GM19463 (cell line): ENCODE measurements around the gene HCFC1R1.

Experiments used
- ATAC-seq: cut with Tn5 transposase; IDR thresholded peaks from one replicate; pipeline ENCODE4 v1.9.1; 2021; ENCODE audit warnings: mild to moderate bottlenecking, moderate library complexity; ENCODE audit not compliant: unreplicated experiment

HCFC1R1 gene

DNA sequence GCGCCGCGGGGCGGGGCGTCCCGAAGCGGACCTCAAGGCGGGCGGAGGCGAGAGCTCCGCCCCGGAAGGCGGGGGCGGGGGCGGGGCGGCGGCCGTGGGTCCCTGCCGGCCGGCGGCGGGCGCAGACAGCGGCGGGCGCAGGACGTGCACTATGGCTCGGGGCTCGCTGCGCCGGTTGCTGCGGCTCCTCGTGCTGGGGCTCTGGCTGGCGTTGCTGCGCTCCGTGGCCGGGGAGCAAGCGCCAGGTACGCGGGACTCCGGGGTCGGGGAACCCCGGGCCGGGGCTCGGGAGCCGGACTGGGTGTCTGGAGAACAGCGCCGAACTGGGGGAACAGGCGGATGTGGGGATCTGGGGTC is 3.5 kb downstream of the HCFC1R1 start, which contains the start of gene TNFRSF12A:
TSS of gene TNFRSF12A (plus strand) at position 122 of the 357 bp plus-strand sequence. CDS start at position 152, 30 bp downstream.
- no peak for ATAC-seq

- no peak for ATAC-seq
Observed at GRCh38 chr16:3019594-3020246, 4.0 kb downstream of the HCFC1R1 start.

DNA sequence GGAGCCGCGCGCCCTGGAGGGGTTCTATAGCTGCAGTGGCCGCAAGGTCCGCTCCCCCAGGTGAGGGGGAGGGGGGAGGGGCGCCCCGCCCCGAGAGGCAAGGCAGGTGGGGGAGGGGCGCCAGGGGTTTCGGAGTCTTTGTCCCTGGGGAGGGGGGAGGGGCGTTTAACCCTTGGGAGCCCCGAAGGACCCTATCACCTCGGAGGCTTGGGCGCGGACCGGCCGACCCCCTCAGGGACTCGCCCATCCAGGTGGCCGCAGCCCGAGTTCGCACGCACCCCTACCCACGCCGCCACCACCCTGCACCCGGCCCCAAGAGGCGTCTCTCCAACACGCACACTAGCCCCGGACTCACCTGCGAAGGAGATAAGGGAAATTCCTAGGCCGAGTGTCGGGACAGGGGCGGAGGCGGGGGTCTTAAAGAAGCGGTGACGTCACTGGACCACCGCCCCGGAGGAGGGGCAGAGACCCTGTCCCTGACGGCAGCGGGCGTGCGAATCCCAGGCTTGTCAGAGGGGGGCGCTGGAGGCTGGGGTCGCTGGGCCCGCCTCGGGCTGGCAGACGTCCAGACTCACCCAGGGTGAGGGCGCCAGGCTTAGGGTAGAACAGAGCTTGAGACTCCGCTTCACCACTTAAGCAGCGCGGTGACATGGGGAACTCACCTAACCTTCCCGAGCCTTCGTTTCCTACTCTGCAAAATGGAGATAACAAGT is 5.8 kb downstream of the HCFC1R1 start, which contains the start of gene CLDN6:
TSS of gene CLDN6 (minus strand) at position 390 of the 713 bp plus-strand sequence. CDS start 2,162 bp downstream, outside the sequence.
- ATAC-seq, result no peak

GRCh38 chr16:3017344-3017743 is 6.4 kb downstream of the HCFC1R1 start:
- ATAC-seq, result no peak

DNA sequence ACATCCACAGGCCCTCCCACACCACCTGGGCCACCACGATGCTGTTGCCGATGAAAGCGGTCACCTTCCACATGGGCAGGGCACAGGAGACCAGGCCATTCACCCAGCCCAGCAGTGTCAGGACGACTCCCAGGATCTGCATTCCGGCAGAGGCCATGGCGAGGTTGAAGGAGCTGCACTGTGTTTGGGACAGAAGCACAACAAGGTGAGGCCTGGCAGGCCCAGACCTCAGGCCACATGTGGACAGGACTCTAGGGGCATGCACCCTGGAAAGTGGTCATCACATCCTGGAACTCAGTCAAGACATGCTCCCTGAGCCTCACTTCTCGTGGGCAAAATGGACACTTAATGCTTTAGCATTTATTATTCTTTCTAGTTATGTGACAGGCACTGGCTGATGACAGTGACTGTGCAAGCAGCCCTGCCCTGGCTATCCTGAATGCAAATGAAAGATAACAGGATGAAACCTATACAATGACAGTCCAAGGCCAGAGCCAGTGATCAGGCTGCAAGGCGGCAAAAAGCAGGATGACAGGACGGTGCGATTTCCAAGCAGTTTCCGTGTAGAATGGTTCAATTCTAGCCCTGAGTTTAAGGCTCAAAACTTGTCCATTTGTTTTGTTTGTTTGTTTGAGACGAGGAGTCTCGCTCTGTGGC is 7.7 kb downstream of the HCFC1R1 start:
- ATAC-seq, result no peak

GRCh38 chr16:3014971-3015370 is 8.8 kb downstream of the HCFC1R1 start:
- ATAC-seq, result no peak

- ATAC-seq, result no peak
Observed at GRCh38 chr16:3013998-3014690, 9.6 kb downstream of the HCFC1R1 start.

DNA sequence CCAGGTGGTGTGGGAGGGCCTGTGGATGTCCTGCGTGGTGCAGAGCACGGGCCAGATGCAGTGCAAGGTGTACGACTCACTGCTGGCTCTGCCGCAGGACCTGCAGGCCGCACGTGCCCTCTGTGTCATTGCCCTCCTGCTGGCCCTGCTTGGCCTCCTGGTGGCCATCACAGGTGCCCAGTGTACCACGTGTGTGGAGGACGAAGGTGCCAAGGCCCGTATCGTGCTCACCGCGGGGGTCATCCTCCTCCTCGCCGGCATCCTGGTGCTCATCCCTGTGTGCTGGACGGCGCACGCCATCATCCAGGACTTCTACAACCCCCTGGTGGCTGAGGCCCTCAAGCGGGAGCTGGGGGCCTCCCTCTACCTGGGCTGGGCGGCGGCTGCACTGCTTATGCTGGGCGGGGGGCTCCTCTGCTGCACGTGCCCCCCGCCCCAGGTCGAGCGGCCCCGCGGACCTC is 10.2 kb downstream of the HCFC1R1 start:
- ATAC-seq, result no peak

- no peak for ATAC-seq
Observed at GRCh38 chr16:3012828-3013420, 10.8 kb downstream of the HCFC1R1 start, which contains the start of gene CLDN9. Gene CLDN9, plus strand, starts transcription at chr16:3012923. Its CDS starts 440 bp downstream, at chr16:3013363.

GRCh38 chr16:3012246-3012645 is 11.5 kb downstream of the HCFC1R1 start:
- no peak for ATAC-seq

DNA sequence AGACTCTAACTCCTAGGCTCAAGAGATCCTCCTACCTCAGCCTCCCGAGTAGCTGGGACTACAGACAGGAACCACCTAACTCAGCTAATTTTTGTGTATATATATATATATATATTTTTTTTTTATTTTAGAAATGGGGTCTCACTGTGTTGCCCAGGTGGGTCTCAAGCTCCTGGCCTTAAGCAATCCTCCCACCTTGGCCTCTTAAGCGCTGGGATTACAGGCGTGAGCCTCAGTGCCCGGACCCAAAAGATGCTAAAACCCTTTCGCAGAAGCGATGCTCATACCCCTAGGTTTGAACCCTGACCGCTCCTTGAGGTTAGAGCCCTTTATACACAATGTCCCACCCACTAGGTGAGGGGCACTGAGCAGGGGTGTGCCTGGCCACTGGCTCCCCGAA is 13.2 kb downstream of the HCFC1R1 start:
- ATAC-seq, result no peak

DNA sequence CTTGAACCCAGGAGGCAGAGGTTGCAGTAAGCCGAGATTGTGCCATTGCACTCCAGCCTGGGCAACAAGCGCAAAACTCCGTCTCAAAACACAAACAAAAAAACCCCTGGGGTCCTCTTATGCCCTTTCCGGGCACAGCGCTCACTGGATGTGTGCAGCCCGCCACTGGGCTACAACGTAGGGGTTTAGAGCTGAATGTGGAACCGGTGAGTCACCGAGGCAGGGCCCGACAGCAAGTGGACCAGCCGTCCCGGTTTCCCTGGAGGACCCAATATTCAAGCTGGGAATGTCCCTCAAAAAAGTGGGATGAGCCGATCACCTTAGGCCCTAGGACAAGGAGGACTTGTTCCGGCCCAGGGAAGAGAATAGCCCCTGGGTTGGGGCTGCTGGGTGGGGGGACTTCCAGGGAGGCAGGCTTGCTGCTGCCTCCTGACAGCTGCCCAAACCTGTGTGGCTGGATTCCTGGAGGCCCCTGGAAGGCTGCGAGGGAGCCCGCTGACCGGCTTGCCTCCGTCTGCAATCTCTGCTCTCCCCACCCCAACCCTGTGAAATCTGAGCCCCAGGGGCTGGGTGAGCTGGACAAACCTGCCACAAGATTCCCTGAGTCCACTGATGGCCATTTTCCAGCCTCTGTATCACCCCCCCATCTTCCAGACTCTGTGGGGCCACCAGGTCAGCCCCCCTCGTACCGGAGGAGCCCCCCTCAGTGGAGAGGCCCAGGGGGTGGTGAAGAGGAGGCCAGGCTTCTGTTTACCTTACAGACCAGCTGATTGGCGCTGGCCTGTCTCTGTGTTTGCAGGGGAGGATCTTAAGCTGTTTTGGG is 14.0 kb downstream of the HCFC1R1 start:
- no peak for ATAC-seq

DNA sequence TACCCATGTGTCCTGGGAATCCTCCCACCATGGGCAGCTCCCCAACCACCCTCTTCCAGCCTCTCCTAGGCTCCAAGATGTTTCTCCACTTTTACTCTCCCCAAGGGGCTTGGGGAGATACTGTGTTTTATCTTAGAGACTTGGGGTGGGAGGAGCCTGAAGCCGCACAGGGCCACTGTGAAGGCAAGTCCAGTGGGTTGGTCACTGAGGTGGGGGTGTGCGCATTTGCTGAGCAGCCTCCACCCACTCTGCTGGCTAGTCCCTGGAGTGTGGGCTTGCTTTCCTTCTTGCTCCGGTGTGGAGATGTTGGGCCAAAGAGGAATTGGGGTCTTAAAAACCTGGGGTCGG is 15.1 kb downstream of the HCFC1R1 start:
- no peak for ATAC-seq

DNA sequence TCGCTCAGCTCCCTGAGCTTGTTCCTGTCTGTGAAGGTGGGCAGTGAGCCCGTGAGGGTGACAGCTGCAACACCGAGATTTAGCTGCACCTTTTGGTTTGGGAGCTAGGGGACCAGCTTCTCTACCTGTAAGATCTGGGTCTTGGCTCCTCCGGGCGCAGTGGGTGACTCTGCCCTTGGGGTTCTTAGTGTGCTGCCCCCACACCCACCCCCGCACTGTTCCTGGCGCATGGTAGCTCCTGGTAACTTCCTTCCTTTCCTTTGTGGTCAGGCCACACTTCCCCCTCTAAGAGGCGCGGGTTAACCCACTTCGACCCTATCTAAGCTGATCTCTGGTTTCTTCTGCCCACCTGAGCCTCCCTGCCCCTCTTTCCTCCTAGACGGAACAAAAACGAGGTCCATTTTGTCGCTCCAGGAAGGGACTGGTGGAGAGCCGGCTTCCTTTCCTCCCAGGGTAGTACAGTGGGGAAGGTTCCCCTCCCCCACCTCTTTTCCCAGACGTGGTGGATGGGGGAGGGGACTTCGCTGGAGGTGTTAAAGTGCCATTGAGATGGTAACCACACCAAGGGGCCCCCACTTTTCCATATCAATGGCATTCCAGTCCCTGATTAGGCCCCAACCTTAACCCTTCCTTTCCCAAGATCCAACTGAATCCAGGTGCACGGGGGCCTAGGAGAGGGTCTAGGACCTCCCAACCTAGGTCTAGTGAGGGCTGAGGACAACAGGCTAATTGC is 15.6 kb downstream of the HCFC1R1 start:
- ATAC-seq, result no peak

- no peak for ATAC-seq
Observed at GRCh38 chr16:3007059-3007956, 16.4 kb downstream of the HCFC1R1 start.

- no peak for ATAC-seq
Observed at GRCh38 chr16:3004781-3005284, 18.9 kb downstream of the HCFC1R1 start.

- peak; percentile 7 for ATAC-seq
Observed at GRCh38 chr16:3004319-3004718, 19.4 kb downstream of the HCFC1R1 start.
